Liver (tissue), 9 donors: ENCODE results near the gene BTBD9. TPM values are rescaled to one million over a fixed set of nuclear protein-coding genes. Genes with fewer than 3 reads are reported as not detected.

Source experiments
- DNase-seq: peaks from one replicate; pipeline ENCODE4 v3.0.0-alpha.2; 2017; ENCODE audit warnings: low spot score
- H3K27ac ChIP-seq, 2 donors: one replicate each; pipeline ENCODE4 v1.7.0; 2013; ENCODE audit warnings: inconsistent platforms in 2 of 2, low read length in 2 of 2, control low read depth in 1 of 2, low read depth in 1 of 2, mild to moderate bottlenecking in 1 of 2
- H3K27me3 ChIP-seq, 4 donors: one replicate each; pipeline versions ENCODE4 v1.6.1 to v1.7.0; 2013; ENCODE audit warnings: low read length in 3 of 4, inconsistent platforms in 1 of 4, mild to moderate bottlenecking in 1 of 4, moderate library complexity in 1 of 4; ENCODE audit not compliant: control insufficient read depth in 4 of 4, insufficient read depth in 4 of 4
- H3K36me3 ChIP-seq, 4 donors: one replicate each; pipeline versions ENCODE4 v1.6.1 to v1.7.0; 2013; ENCODE audit warnings: low read length in 3 of 4, mild to moderate bottlenecking in 3 of 4, low read depth in 1 of 4, moderate library complexity in 1 of 4; ENCODE audit not compliant: control insufficient read depth in 4 of 4, insufficient read depth in 3 of 4
- H3K4me1 ChIP-seq, 4 donors: one replicate each; pipeline versions ENCODE4 v1.6.1 to v1.7.0; 2013; ENCODE audit warnings: low read length in 3 of 4, mild to moderate bottlenecking in 3 of 4, moderate library complexity in 1 of 4; ENCODE audit not compliant: control insufficient read depth in 4 of 4, insufficient read depth in 4 of 4
- H3K4me3 ChIP-seq, 3 donors: one replicate each; pipeline versions ENCODE4 v1.6.1 to v1.7.0; 2013; ENCODE audit warnings: low read length in 3 of 3, control low read depth in 1 of 3, low read depth in 1 of 3, mild to moderate bottlenecking in 1 of 3
- H3K9ac ChIP-seq, 2 donors: one replicate each; pipeline ENCODE4 v1.7.0; 2013; ENCODE audit warnings: low read length in 2 of 2, mild to moderate bottlenecking in 2 of 2, moderate library complexity in 2 of 2, control low read depth in 1 of 2, low read depth in 1 of 2
- H3K9me3 ChIP-seq, 4 donors: one replicate each; pipeline versions ENCODE4 v1.6.1 to v1.7.0; 2013; ENCODE audit warnings: low read length in 3 of 4; ENCODE audit not compliant: control insufficient read depth in 4 of 4
- ATF3 ChIP-seq: IDR thresholded peaks from 2 replicates; pipeline ENCODE4 v1.6.1; 2016; ENCODE audit warnings: antibody characterized with exemption
- EGR1 ChIP-seq, 2 donors: IDR thresholded peaks; 2 replicates each; pipeline ENCODE4 v1.6.1; 2016 to 2018; ENCODE audit warnings: antibody characterized with exemption in 2 of 2, low read depth in 2 of 2
- FOXA1 ChIP-seq: IDR thresholded peaks from 2 replicates; pipeline ENCODE4 v1.6.1; 2016; ENCODE audit warnings: antibody characterized with exemption
- FOXA2 ChIP-seq: IDR thresholded peaks from 2 replicates; pipeline ENCODE4 v1.6.1; 2016; ENCODE audit warnings: antibody characterized with exemption
- GABPA ChIP-seq, 2 donors: IDR thresholded peaks in 1 of 2; conservative IDR thresholded peaks in 1 of 2; 2 replicates each; pipeline ENCODE4 v1.6.1; 2016; ENCODE audit warnings: antibody characterized with exemption in 2 of 2, mild to moderate bottlenecking in 1 of 2, moderate library complexity in 1 of 2
- HNF4A ChIP-seq, 2 donors: conservative IDR thresholded peaks; 2 replicates each; pipeline ENCODE4 v1.6.1; 2016; ENCODE audit warnings: antibody characterized with exemption in 2 of 2, mild to moderate bottlenecking in 2 of 2
- HNF4G ChIP-seq: IDR thresholded peaks from 2 replicates; pipeline ENCODE4 v1.6.1; 2016; ENCODE audit warnings: antibody characterized with exemption
- JUND ChIP-seq, 2 donors: IDR thresholded peaks; 2 replicates each; pipeline ENCODE4 v1.6.1; 2016; ENCODE audit warnings: antibody characterized with exemption in 2 of 2
- MAX ChIP-seq: IDR thresholded peaks from 2 replicates; pipeline ENCODE4 v1.6.1; 2016; ENCODE audit warnings: antibody characterized with exemption
- NR2F2 ChIP-seq: IDR thresholded peaks from 2 replicates; pipeline ENCODE4 v1.6.1; 2016; ENCODE audit warnings: antibody characterized with exemption
- RAD21 ChIP-seq, 2 donors: IDR thresholded peaks; 2 replicates each; pipeline ENCODE4 v1.6.1; 2016; ENCODE audit warnings: antibody characterized with exemption in 2 of 2, mild to moderate bottlenecking in 2 of 2
- RXRA ChIP-seq, 2 donors: IDR thresholded peaks; 2 replicates each; pipeline ENCODE4 v1.6.1; 2017 to 2018; ENCODE audit warnings: antibody characterized with exemption in 2 of 2, mild to moderate bottlenecking in 1 of 2
- SP1 ChIP-seq: IDR thresholded peaks from 2 replicates; pipeline ENCODE4 v1.6.1; 2018; ENCODE audit warnings: antibody characterized with exemption, mild to moderate bottlenecking
- TAF1 ChIP-seq: conservative IDR thresholded peaks from 2 replicates; pipeline ENCODE4 v1.6.1; 2016; ENCODE audit warnings: antibody characterized with exemption, mild to moderate bottlenecking
- YY1 ChIP-seq: IDR thresholded peaks from 2 replicates; pipeline ENCODE4 v1.6.1; 2016; ENCODE audit warnings: antibody characterized with exemption, mild to moderate bottlenecking
- ZBTB33 ChIP-seq: IDR thresholded peaks from 2 replicates; pipeline ENCODE4 v1.6.1; 2016; ENCODE audit warnings: antibody characterized with exemption
- WGBS: extraction: QIAGEN DNeasy Blood & Tissue Kit; methylation state at CpG from one replicate; pipeline ENCODE4 v1.1.7; 2013; 5-methylcytosine and 5-hydroxymethylcytosine counted together
- polyA plus RNA-seq, 2 donors: library from polyadenylated mRNA; stranded (reverse) in 1 of 2; unstranded in 1 of 2; fragments of 200-250 nt in 1 of 2; fragments of >200 nt in 1 of 2; fragmentation: Nextera tagmentation in 1 of 2; extraction: Ambion mirVana in 1 of 2; gene quantifications; one replicate each; pipeline versions ENCODE4 v1.2.1 to v1.2.3, GENCODE V29; 2013 to 2015
- total RNA-seq, 2 donors: library from RNA; depleted of rRNA; stranded (reverse); fragments of >200 nt; gene quantifications; one replicate each; pipeline ENCODE4 v1.2.3, GENCODE V29; 2014
- TF ChIP-seq, protein P1 (sequence below): fragments of 150-350 bp; IDR thresholded peaks from 2 replicates; pipeline ENCODE4 v1.5.1; 2017; ENCODE audit warnings: improper control_type of control experiment, low read depth, low read length; ENCODE audit not compliant: missing input control
- TF ChIP-seq, protein P2 (sequence below): IDR thresholded peaks from 2 replicates; pipeline ENCODE4 v1.6.1; 2016; ENCODE audit warnings: antibody characterized with exemption, mild to moderate bottlenecking
- donor health status: healthy.
- donor health status: healthy.
- donor health status: healthy.
- donor health status: healthy.
- donor health status: healthy.

Gene BTBD9
- total and polyA plus RNA-seq, 4 donors: 2.0 to 12.4 (median 5.7) TPM

DNA sequence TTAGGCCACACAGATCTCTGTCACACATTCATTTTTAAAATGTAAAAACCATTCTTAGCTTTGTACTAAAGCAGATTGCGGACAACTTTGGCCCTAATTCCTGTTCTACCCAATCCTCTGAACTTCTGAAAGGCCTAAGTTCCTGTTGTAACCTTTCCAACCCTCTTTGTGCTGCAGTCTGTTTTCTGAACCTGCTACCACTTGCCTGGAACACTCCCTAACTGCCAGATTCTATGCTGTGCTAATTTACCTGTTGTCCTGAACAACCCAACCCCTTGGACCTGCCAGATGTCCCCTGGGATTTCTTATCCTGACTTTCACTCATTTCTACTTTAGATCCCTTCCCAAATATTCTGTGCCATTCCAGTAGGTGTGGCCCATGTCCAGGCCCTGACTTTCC lies 421.5 kb downstream of the BTBD9 start:
- H3K9me3 ChIP-seq: no peaks in the 10 kb centered on the region
- no peak for DNase-seq
- no peaks in the 10 kb centered on the region for H3K27me3 ChIP-seq
- H3K4me1 ChIP-seq: no peaks in the 10 kb centered on the region
- H3K27ac ChIP-seq: no peak overlapping the region
- TF ChIP-seq HNF4G (no peak), TAF1 (no peak), GABPA (IDR thresholded peaks at IDR 0.05 in 1 of 2, conservative IDR thresholded peaks at IDR 0.05 in 1 of 2) (no peak), HNF4A (conservative IDR thresholded peaks at IDR 0.05) (no peak), EGR1 (IDR thresholded peaks at IDR 0.05; ENCODE audit: low read depth in 2 of 2) (no peak), ZBTB33 (no peak), FOXA1 (no peak), ATF3 (no peak), NR2F2 (no peak), MAX (no peak), YY1 (no peak), RAD21 (IDR thresholded peaks at IDR 0.05) (no peak), SP1 (no peak), RXRA (IDR thresholded peaks at IDR 0.05) (no peak), JUND (IDR thresholded peaks at IDR 0.05) (no peak), FOXA2 (no peak)
- TF ChIP-seq, protein P1, sequence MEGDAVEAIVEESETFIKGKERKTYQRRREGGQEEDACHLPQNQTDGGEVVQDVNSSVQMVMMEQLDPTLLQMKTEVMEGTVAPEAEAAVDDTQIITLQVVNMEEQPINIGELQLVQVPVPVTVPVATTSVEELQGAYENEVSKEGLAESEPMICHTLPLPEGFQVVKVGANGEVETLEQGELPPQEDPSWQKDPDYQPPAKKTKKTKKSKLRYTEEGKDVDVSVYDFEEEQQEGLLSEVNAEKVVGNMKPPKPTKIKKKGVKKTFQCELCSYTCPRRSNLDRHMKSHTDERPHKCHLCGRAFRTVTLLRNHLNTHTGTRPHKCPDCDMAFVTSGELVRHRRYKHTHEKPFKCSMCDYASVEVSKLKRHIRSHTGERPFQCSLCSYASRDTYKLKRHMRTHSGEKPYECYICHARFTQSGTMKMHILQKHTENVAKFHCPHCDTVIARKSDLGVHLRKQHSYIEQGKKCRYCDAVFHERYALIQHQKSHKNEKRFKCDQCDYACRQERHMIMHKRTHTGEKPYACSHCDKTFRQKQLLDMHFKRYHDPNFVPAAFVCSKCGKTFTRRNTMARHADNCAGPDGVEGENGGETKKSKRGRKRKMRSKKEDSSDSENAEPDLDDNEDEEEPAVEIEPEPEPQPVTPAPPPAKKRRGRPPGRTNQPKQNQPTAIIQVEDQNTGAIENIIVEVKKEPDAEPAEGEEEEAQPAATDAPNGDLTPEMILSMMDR: no peak
- TF ChIP-seq, protein P2, sequence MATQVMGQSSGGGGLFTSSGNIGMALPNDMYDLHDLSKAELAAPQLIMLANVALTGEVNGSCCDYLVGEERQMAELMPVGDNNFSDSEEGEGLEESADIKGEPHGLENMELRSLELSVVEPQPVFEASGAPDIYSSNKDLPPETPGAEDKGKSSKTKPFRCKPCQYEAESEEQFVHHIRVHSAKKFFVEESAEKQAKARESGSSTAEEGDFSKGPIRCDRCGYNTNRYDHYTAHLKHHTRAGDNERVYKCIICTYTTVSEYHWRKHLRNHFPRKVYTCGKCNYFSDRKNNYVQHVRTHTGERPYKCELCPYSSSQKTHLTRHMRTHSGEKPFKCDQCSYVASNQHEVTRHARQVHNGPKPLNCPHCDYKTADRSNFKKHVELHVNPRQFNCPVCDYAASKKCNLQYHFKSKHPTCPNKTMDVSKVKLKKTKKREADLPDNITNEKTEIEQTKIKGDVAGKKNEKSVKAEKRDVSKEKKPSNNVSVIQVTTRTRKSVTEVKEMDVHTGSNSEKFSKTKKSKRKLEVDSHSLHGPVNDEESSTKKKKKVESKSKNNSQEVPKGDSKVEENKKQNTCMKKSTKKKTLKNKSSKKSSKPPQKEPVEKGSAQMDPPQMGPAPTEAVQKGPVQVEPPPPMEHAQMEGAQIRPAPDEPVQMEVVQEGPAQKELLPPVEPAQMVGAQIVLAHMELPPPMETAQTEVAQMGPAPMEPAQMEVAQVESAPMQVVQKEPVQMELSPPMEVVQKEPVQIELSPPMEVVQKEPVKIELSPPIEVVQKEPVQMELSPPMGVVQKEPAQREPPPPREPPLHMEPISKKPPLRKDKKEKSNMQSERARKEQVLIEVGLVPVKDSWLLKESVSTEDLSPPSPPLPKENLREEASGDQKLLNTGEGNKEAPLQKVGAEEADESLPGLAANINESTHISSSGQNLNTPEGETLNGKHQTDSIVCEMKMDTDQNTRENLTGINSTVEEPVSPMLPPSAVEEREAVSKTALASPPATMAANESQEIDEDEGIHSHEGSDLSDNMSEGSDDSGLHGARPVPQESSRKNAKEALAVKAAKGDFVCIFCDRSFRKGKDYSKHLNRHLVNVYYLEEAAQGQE: no peak
- no peak overlapping the region for H3K4me3 ChIP-seq
- H3K9ac ChIP-seq: no peak overlapping the region
- WGBS: 98% methylated on average over 1 of the region's 1 CpG
- H3K36me3 ChIP-seq: no peaks in the 10 kb centered on the region

DNA sequence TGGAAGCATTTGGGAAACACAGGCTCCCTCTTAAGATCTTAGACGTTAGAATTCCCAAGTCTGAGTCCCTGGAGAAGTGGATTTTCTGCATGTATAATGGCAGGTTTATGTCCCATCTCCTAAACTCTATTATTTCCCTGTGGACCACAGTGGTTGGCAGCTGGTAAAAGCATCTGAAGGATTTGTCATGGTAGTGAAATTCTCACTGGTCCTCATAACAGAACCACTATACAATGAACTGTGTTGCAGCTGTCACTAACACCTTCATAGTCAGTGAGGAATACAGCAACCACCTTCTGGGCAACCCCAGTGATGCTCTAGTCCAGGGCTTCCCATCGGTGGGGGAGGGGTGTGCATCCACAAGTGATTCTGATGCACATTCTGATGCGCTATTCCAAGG lies 423.3 kb downstream of the BTBD9 start:
- 90% methylated on average over 3 of the region's 3 CpGs for WGBS

More for the DNA sequence above, 423.3 kb downstream of the BTBD9 start:
- no peaks in the 10 kb centered on the region for H3K9me3 ChIP-seq
- TF ChIP-seq, protein P2: no peak
- no peak for DNase-seq
- H3K9ac ChIP-seq: no peak overlapping the region
- H3K27ac ChIP-seq: no peak overlapping the region
- no peaks in the 10 kb centered on the region for H3K4me1 ChIP-seq
- H3K4me3 ChIP-seq: no peak overlapping the region
- no peaks in the 10 kb centered on the region for H3K36me3 ChIP-seq
- H3K27me3 ChIP-seq: no peaks in the 10 kb centered on the region
